Measurements from ENCODE around the gene C19orf73.

C19orf73 gene

GRCh38 chr19:49120868-49121267 lies 1.9 kb upstream of the C19orf73 start:
- no peak for DNase-seq

DNA sequence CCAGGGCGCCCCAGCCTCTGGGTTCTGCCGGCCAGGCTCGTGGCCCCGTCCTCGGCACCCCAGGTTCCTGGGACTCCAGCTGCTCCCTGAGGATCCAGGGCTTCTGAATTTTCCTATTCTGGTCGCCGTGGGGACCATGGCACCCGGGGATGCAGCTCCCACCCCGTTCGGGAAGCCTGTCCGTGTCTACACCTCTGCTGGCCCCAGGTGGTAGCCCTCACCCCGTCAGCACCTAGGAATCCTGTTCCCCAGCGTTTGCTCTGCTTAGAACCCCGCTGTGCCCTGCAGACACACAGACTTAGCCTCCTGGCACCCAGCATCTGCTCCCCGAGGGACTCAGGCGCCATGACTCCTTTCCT lies 1.4 kb upstream of the C19orf73 start:
- no peak for DNase-seq

GRCh38 chr19:49119411-49120324 lies 725 bp upstream of the C19orf73 start, which contains the start of gene PPFIA3:
Gene PPFIA3 (plus strand): TSS chr19:49119544. CDS start chr19:49127874, 8,330 bp downstream.
- DNase-seq, result no peak

DNA sequence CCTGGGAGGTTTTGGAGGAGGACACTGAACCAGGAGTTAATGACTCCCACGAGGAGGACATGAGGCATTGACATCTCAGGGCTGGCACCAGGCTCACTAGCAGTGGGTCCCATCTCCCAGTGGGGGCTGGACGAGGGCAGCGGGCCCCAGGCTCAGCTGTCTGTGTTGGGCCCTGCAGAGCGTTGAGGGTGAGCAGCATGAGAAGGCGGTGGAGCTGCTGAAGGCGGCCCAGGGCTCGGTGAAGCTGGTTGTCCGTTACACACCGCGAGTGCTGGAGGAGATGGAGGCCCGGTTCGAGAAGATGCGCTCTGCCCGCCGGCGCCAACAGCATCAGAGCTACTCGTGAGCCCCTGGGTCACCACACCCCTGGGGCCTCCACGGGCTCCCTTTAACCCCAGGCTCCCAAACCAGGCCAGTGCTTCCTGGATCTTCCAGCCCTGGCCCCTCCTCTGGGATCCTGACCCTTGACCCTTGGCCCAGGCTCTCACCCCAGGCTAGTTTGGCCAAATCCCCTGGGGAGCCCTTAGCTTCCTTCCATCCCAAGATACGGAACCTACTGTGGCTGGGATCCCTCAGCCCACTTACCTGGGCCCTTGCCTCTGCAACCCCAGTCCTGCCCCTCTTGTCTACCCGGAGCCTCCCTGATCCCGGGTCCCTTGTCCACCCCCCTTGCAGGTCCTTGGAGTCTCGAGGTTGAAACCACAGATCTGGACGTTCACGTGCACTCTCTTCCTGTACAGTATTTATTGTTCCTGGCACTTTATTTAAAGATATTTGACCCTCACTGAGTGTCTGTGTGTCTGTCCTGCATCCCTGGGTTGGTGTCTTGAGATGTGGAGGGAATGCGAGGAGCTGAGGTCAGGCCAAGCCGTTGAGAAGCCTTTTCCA lies 1.0 kb downstream of the C19orf73 start:
- no peak for DNase-seq

DNA sequence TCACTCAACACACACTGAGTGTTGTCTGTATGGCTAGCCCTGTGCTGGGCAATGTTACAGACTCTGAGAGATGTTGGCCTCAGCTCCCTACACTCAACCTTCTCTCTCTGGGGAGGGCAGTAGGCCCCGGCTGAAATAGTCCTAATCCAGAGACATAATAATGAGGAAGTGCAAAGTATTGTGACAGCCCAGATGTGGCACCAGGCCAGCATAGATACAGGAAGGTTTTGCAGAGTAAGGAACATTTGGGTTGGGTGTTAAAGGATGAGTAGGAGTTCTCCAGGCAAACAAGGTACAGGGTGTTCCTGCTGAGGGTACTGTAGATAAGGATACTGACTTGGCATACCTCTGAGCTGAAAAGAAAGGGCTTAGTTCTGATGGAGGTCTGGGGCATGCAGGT lies 2.4 kb downstream of the C19orf73 start:
- no peak for DNase-seq

DNA sequence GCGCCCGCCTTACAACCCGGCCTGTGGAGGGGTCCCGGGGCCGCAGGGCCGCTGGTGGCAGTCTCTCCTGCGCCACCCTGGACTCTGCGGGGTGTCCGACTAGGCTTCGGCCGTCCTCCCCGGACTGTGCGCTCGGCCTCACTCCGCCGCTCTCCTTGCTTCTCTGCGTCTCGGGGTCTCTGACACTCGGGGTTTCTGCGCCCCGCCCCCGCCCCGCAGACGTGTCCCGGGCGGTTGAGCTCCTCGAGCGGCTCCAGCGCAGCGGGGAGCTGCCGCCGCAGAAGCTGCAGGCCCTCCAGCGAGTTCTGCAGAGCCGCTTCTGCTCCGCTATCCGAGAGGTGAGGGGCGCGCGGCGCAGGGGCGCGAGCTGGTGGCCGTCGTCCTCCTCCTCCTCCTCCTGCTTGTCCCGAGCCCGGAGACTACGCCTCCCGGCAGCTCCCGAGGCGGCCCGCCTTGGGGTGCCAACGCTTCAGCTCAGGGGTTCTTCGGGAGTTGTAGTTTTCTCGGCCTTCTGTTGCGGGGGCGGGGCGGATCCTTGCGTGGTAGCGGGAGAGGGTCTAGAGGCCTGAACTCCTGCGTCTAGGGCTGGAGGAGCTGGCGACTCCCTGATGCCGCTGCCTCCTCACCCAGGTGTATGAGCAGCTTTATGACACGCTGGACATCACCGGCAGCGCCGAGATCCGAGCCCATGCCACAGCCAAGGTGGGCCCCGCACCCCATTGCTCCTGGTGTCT lies 4.1 kb downstream of the C19orf73 start:
- DNase-seq, result no peak

DNA sequence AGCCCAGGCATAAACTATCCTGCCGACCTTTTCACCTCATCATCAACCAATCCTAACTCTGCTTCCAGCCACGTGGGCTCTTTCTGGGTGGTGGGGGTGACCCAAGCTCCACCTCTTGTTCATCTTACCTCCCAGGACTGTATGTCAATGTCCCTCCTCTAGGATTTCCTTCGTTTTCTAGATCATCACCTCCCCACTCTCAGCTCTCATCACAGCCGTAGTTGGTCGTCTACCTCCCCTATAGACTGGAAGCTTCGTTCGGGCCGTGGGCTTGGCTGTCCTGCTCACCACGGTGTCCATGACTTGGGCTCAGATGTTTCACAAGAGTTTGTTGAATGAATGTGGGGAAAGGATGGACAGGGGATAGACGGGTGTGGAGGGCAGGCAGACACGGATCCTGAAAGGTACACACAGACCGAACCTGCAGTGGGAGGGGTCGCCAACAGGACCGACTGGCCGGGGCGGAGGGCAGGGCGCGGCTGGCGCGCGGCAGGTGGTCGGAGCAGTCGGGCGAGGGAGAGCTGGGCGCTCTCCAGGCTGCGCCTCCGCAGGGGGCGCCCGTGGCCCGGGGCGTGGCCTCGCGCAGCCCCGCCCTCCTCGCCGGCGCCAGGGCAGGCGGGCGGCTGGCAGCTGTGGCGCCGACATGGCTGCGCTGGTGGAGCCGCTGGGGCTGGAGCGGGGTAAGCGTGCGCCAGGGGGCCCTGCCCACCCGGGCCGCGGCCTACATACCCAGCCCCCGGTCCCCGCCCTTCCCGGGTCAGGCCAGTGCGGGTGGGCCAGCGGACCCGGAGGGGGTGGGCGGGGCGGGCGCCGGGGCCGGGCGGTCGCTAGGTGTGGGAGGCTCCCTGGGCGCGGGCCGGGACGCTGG lies 4.9 kb downstream of the C19orf73 start, which contains the start of gene LIN7B:
Gene LIN7B, plus strand, starts transcription at position 609 of the 868 bp plus-strand sequence. Its CDS starts 35 bp downstream, at position 644.
- DNase-seq, result peak; percentile 25

DNA sequence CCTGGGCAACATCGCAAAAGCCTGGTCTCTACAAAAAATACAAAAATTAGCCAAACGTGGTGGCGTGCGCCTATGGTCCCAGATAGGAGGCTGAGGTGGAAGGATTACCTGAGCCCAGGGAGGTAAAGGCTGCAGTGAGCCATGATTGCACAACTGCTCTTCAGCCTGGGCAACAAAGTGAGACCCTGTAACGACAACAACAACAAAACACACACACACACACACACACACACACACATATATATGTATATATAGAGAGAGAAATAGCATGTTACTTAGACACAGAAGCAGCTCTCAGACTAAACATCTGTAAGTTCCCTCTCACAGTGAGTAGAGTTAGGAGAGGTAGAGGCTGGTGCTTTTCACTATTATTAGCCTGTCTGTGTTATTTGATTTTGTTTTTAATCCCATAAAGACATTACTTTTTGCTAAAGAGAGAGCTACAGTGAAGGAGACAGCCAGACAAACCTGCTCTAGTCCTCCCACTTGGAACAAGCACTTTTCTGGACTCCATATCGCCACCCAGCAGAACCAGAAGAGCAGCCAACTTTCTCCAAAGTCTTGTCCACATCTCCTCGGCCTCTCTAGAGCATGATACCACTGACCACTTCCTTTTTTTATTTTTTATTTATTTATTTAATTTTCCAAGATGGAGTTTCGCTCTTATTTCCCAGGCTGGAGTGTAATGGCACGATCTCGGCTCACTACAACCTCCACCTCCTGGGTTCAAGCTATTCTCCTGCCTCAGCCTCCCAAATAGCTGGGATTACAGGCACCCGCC lies 7.5 kb downstream of the C19orf73 start:
- no peak for DNase-seq

GRCh38 chr19:49110567-49110966 lies 8.4 kb downstream of the C19orf73 start:
- no peak for DNase-seq

- no peak for DNase-seq
Measured at GRCh38 chr19:49109569-49110233, 9.2 kb downstream of the C19orf73 start.

GRCh38 chr19:49109051-49109450 lies 9.9 kb downstream of the C19orf73 start:
- DNase-seq, result no peak

DNA sequence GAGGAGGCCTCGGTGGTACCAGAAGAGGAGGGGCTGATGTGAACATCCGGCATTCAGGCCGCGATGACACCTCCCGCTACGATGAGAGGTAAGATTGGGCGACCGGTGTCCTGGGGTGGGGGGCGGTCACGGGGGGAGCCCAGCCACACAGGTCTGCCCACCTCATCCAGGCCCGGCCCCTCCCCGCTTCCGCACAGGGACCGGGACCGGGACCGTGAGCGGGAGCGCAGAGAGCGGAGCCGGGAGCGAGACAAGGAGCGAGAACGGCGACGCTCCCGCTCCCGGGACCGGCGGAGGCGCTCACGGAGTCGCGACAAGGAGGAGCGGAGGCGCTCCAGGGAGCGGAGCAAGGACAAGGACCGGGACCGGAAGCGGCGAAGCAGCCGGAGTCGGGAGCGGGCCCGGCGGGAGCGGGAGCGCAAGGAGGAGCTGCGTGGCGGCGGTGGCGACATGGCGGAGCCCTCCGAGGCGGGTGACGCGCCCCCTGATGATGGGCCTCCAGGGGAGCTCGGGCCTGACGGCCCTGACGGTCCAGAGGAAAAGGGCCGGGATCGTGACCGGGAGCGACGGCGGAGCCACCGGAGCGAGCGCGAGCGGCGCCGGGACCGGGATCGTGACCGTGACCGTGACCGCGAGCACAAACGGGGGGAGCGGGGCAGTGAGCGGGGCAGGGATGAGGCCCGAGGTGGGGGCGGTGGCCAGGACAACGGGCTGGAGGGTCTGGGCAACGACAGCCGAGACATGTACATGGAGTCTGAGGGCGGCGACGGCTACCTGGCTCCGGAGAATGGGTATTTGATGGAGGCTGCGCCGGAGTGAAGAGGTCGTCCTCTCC lies 11.1 kb downstream of the C19orf73 start:
- no peak for DNase-seq

GRCh38 chr19:49106648-49107135 lies 12.3 kb downstream of the C19orf73 start:
- DNase-seq, result no peak

GRCh38 chr19:49104229-49104864 lies 14.6 kb downstream of the C19orf73 start:
- no peak for DNase-seq

- DNase-seq, result no peak
Measured at GRCh38 chr19:49103331-49104085, 15.4 kb downstream of the C19orf73 start.

DNA sequence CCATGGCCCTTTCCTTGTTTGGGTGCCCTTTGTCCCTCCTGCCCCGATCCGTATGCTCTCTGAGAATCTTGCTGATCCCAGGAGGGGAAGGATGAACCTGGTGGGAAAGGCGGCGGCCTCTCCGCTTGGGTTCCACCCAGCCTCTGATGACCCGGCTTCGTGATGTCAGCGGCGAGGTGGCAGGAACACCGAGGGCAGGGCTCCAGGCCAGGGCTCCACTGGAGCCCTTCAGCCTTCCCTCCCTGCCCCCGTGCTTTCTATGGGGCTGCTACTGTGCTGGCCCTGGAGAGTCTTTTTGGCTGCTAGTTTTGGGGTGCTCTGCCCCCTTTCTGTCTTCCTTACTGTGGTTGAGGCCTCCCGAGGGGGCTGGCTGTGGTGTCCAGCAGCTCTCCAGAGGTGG lies 16.6 kb downstream of the C19orf73 start:
- DNase-seq, result no peak

DNA sequence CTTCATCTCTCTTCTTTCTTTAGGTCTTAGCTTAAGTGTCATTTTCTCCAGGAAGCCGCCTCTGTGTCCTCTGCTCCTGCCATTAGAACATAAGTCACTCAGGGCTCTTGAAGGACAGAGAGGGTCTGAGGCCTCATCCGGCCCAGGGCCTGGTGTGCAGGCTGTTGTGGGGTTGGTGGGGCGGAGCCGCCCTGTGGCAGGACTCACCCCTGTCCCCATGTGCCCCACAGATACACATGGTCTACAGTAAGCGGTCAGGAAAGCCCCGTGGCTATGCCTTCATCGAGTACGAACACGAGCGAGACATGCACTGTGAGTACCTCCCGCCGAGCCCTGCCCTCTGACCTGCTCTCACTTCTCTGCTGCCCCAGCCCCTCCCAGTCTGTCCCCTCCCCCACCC lies 17.8 kb downstream of the C19orf73 start:
- DNase-seq, result no peak

GRCh38 chr19:49098795-49099194 lies 20.1 kb downstream of the C19orf73 start:
- no peak for DNase-seq
